GM12878 (cell line): Measurements from ENCODE around the gene CD300A. TPM values are rescaled to one million over a fixed set of nuclear protein-coding genes. Genes with fewer than 3 reads are reported as not detected.

Experiments used
- ATAC-seq: fragments of 200-7000 bp; cut with Tn5 transposase; 3 replicates; pipeline ENCODE4 v1.9.1; 2020; ENCODE audit warnings: mild to moderate bottlenecking, moderate library complexity
- BruUV-seq: library from RNA; stranded (reverse); fragments of 400-500 nt; replicated peaks from 2 replicates; lab custom pipeline; 2021; lab: Mats Ljungman, UMichigan
- CTCF ChIA-PET: fragments of 300-600 bp; sonication (Branson Sonifier 250); formaldehyde crosslinking; extraction: SDS; loops from one replicate; lab custom pipeline; 2021; ENCODE audit warnings: inconsistent platforms; lab: Yijun Ruan, JAX
- POLR2A ChIA-PET: fragments of 350-600 bp; formaldehyde crosslinking; extraction: SDS; loops from one replicate; lab custom pipeline; 2021; ENCODE audit warnings: inconsistent platforms; lab: Charles Lee
- RAD21 ChIA-PET: fragments of 300-600 bp; sonication (Branson Sonifier 250); formaldehyde crosslinking; loops from one replicate; lab custom pipeline; 2023; ENCODE audit warnings: antibody characterized with exemption; ENCODE audit not compliant: unreplicated experiment; lab: Charles Lee
- SMC1A ChIA-PET: fragments of 300-600 bp; sonication (Branson Sonifier 250); formaldehyde crosslinking; loops from one replicate; lab custom pipeline; 2023; ENCODE audit not compliant: unreplicated experiment, uncharacterized antibody; lab: Charles Lee
- DNase-seq: peaks from one replicate; pipeline ENCODE4 v3.0.0-alpha.2; 2011; ENCODE audit warnings: low read depth, low spot score
- FAIRE-seq: peaks from 3 replicates; lab custom pipeline; 2011; peaks lifted over from hg19 to GRCh38; lab: Jason Lieb, UNC
- H2AFZ ChIP-seq: 2 replicates; pipeline ENCODE4 v1.6.0; 2011; ENCODE audit warnings: low read depth, low read length, control low read depth; ENCODE audit not compliant: control insufficient read depth
- H3K27ac ChIP-seq: 2 replicates; pipeline ENCODE4 v1.5.1; 2011; ENCODE audit warnings: control low read depth; ENCODE audit not compliant: control insufficient read depth, insufficient read depth
- H3K27me3 ChIP-seq, 2 experiments: replicated peaks in 1 of 2; 2 replicates each; pipeline versions ENCODE4 v1.6.0 to v1.6.1; 2011; ENCODE audit warnings: low read length in 1 of 2; ENCODE audit not compliant: control insufficient read depth in 2 of 2, insufficient read depth in 2 of 2
- H3K36me3 ChIP-seq, 2 experiments: 2 replicates each; pipeline ENCODE4 v1.5.1; 2011; ENCODE audit warnings: low read length in 1 of 2; ENCODE audit not compliant: control insufficient read depth in 2 of 2, insufficient read depth in 2 of 2
- H3K4me1 ChIP-seq: 2 replicates; pipeline ENCODE4 v1.6.1; 2011; ENCODE audit warnings: mild to moderate bottlenecking, low read length, moderate library complexity, mixed read lengths; ENCODE audit not compliant: control insufficient read depth, insufficient read depth
- H3K4me2 ChIP-seq: 2 replicates; pipeline ENCODE4 v1.6.0; 2011; ENCODE audit warnings: control low read depth; ENCODE audit not compliant: control insufficient read depth, insufficient read depth
- H3K4me3 ChIP-seq: fragments of 200-600 bp; sonication (generic); 2 replicates; pipeline ENCODE4 v1.5.1; 2016
- H3K79me2 ChIP-seq: 2 replicates; pipeline ENCODE4 v1.6.0; 2011; ENCODE audit warnings: low read length; ENCODE audit not compliant: control insufficient read depth, insufficient read depth
- H3K9ac ChIP-seq: 2 replicates; pipeline ENCODE4 v1.8.0; 2011; ENCODE audit warnings: low read length, control low read depth, mixed read lengths; ENCODE audit not compliant: control insufficient read depth, insufficient read depth
- H3K9me3 ChIP-seq: replicated peaks from 3 replicates; pipeline ENCODE4 v1.5.1; 2011; ENCODE audit warnings: mild to moderate bottlenecking, low read length; ENCODE audit not compliant: control insufficient read depth, insufficient read depth
- H4K20me1 ChIP-seq: 2 replicates; pipeline ENCODE4 v1.6.0; 2011; ENCODE audit not compliant: control insufficient read depth, insufficient read depth
- EED ChIP-seq: sonication (generic); IDR thresholded peaks from 2 replicates; pipeline ENCODE4 v1.6.1; 2016; ENCODE audit warnings: antibody characterized with exemption, low read depth
- HDAC2 ChIP-seq: fragments of 200-600 bp; sonication (generic); IDR thresholded peaks from 2 replicates; pipeline ENCODE4 v1.6.1; 2017
- LARP7 ChIP-seq: fragments of 450-650 bp; IDR thresholded peaks from 2 replicates; pipeline ENCODE4 v1.6.1; 2017; ENCODE audit warnings: mild to moderate bottlenecking
- POLR2AphosphoS5 ChIP-seq: IDR thresholded peaks from 2 replicates; pipeline ENCODE4 v1.6.1; 2011; ENCODE audit warnings: mild to moderate bottlenecking, low read length, inconsistent platforms
- RB1 ChIP-seq: fragments of 450-650 bp; formaldehyde crosslinking; IDR thresholded peaks from 2 replicates; pipeline ENCODE4 v1.6.1; 2017; ENCODE audit warnings: mild to moderate bottlenecking, borderline replicate concordance
- STAT3 ChIP-seq: IDR thresholded peaks from 2 replicates; pipeline ENCODE4 v1.6.1; 2011; ENCODE audit warnings: low read depth, low read length, improper control_type of control experiment
- USF2 ChIP-seq: IDR thresholded peaks from 2 replicates; pipeline ENCODE4 v1.6.1; 2011; ENCODE audit warnings: low read depth, low read length, improper control_type of control experiment, borderline replicate concordance
- YY1 ChIP-seq: IDR thresholded peaks from 2 replicates; pipeline ENCODE4 v1.6.1; 2011; ENCODE audit warnings: low read depth, mild to moderate bottlenecking, low read length
- ZNF207 ChIP-seq: fragments of 450-650 bp; IDR thresholded peaks from 2 replicates; pipeline ENCODE4 v1.6.1; 2014; ENCODE audit warnings: antibody characterized with exemption, mild to moderate bottlenecking, borderline replicate concordance
- WGBS: methylation state at CpG from one replicate; pipeline ENCODE4 v1.1.6; 2016; ENCODE audit warnings: low lambda C conversion rate; ENCODE audit not compliant: insufficient replicate concordance, insufficient coverage; ENCODE audit errors: missing lambda C conversion rate; 5-methylcytosine and 5-hydroxymethylcytosine counted together
- in situ Hi-C: fragments of 300-500 bp; cut with MboI; formaldehyde crosslinking; loops from 9 replicates; pipeline ENCODE4 v1.14.3; 2018; ENCODE audit warnings: mixed read lengths
- intact Hi-C: fragments of 100-400 bp; cut with micrococcal nuclease; formaldehyde crosslinking; loops from one replicate; pipeline ENCODE4 v1.14.2; 2022; ENCODE audit not compliant: unreplicated experiment
- polyA plus RNA-seq, 11 experiments: library from polyadenylated mRNA; depleted of rRNA in 4 of 11; unstranded in 6 of 11; stranded (reverse) in 5 of 11; fragments of >200 nt; fragmentation: Nextera tagmentation in 4 of 11; fragmentation: Illumina TruSeq in 1 of 11; extraction: Ambion mirVana in 4 of 11; extraction: Trizol in 1 of 11; gene quantifications; 1 replicate in 1 of 11; 2 replicates in 10 of 11; pipeline versions ENCODE4 v1.2.1 to v1.2.3, GENCODE V29; 2011 to 2016; ENCODE audit warnings: inconsistent platforms in 2 of 11, missing spikeins in 2 of 11, low read depth in 1 of 11
- total RNA-seq, 4 experiments: library from RNA; depleted of rRNA in 3 of 4; stranded (reverse); fragments of >200 nt in 3 of 4; fragmentation: Illumina TruSeq in 1 of 4; extraction: Trizol in 1 of 4; gene quantifications; 2 replicates each; pipeline versions ENCODE4 v1.2.1 to v1.2.3, GENCODE V29; 2013 to 2021
- TF ChIP-seq, protein P1 (sequence below): fragments of 450-650 bp; formaldehyde crosslinking; IDR thresholded peaks from 2 replicates; pipeline ENCODE4 v1.5.0; 2022; ENCODE audit warnings: mild to moderate bottlenecking, missing genetic modification characterization
- TF ChIP-seq, protein P2 (sequence below): IDR thresholded peaks from 2 replicates; pipeline ENCODE4 v1.6.1; 2012; ENCODE audit warnings: mild to moderate bottlenecking, low read depth, low read length
- TF ChIP-seq, protein P3 (sequence below): fragments of 450-650 bp; IDR thresholded peaks from 2 replicates; pipeline ENCODE4 v1.6.1; 2017; ENCODE audit warnings: mild to moderate bottlenecking

The CD300A gene
- total and polyA plus RNA-seq, 10 of the 15 experiments (the other 5 are each of a cell fraction or from before 2014, with no cell fraction given), result 10.6 to 128 (median 36.1) TPM

- H3K9me3 ChIP-seq, result no peaks in the 10 kb centered on the region; the same call in 2 of the 3 replicates
- peaks cover 9% of the 10 kb centered on the region for H3K4me1 ChIP-seq
- H2AFZ ChIP-seq, result no peak overlapping the region
- H3K36me3 ChIP-seq, result no peaks in the 10 kb centered on the region
- H3K4me3 ChIP-seq, result no peak overlapping the region
- RAD21 ChIA-PET, result interaction anchor here (1.1 to 4.7 kb wide), 3 partner anchors 13 to 146 kb away, joined by 3 to 22 read pairs (median 11); no protein-coding TSS in a partner anchor
- SMC1A ChIA-PET, result interaction anchor here (1.2 kb wide), 1 partner anchor 30 kb away, joined by 4 read pairs; no protein-coding TSS in a partner anchor
- POLR2A ChIA-PET, result interaction anchor here (0.6 kb wide), 1 partner anchor 57 kb away, joined by 3 read pairs; no protein-coding TSS in a partner anchor
- H3K9ac ChIP-seq, result no peak overlapping the region
- 57% methylated on average over 14 of the region's 14 CpGs for WGBS
- ATAC-seq, result no peak
- no peak overlapping the region for H3K4me2 ChIP-seq
- no peaks in the 10 kb centered on the region for H4K20me1 ChIP-seq
- no peaks in the 10 kb centered on the region for H3K79me2 ChIP-seq
- FAIRE-seq, result no peak
- intact Hi-C loops, result no loop called here
- H3K27me3 ChIP-seq, result no peaks in the 10 kb centered on the region; a peak in 1 of 4 replicates
- in situ Hi-C loops, result no loop called here
- H3K27ac ChIP-seq, result no peak overlapping the region
- no TSS peak for BruUV-seq
- no peak for DNase-seq
- CTCF ChIA-PET, result interaction anchor here (0.7 to 2.6 kb wide), 4 partner anchors 26 to 158 kb away, joined by 3 to 10 read pairs (median 4); no protein-coding TSS in a partner anchor
- TF ChIP-seq, protein P1, sequence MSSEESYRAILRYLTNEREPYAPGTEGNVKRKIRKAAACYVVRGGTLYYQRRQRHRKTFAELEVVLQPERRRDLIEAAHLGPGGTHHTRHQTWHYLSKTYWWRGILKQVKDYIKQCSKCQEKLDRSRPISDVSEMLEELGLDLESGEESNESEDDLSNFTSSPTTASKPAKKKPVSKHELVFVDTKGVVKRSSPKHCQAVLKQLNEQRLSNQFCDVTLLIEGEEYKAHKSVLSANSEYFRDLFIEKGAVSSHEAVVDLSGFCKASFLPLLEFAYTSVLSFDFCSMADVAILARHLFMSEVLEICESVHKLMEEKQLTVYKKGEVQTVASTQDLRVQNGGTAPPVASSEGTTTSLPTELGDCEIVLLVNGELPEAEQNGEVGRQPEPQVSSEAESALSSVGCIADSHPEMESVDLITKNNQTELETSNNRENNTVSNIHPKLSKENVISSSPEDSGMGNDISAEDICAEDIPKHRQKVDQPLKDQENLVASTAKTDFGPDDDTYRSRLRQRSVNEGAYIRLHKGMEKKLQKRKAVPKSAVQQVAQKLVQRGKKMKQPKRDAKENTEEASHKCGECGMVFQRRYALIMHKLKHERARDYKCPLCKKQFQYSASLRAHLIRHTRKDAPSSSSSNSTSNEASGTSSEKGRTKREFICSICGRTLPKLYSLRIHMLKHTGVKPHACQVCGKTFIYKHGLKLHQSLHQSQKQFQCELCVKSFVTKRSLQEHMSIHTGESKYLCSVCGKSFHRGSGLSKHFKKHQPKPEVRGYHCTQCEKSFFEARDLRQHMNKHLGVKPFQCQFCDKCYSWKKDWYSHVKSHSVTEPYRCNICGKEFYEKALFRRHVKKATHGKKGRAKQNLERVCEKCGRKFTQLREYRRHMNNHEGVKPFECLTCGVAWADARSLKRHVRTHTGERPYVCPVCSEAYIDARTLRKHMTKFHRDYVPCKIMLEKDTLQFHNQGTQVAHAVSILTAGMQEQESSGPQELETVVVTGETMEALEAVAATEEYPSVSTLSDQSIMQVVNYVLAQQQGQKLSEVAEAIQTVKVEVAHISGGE (CRISPR knock-in tag), result no peak
- TF ChIP-seq USF2 (no peak), LARP7 (no peak), POLR2AphosphoS5 (no peak), RB1 (no peak), HDAC2 (no peak), EED (no peak), STAT3 (no peak), YY1 (no peak), ZNF207 (no peak)
- TF ChIP-seq, protein P2, sequence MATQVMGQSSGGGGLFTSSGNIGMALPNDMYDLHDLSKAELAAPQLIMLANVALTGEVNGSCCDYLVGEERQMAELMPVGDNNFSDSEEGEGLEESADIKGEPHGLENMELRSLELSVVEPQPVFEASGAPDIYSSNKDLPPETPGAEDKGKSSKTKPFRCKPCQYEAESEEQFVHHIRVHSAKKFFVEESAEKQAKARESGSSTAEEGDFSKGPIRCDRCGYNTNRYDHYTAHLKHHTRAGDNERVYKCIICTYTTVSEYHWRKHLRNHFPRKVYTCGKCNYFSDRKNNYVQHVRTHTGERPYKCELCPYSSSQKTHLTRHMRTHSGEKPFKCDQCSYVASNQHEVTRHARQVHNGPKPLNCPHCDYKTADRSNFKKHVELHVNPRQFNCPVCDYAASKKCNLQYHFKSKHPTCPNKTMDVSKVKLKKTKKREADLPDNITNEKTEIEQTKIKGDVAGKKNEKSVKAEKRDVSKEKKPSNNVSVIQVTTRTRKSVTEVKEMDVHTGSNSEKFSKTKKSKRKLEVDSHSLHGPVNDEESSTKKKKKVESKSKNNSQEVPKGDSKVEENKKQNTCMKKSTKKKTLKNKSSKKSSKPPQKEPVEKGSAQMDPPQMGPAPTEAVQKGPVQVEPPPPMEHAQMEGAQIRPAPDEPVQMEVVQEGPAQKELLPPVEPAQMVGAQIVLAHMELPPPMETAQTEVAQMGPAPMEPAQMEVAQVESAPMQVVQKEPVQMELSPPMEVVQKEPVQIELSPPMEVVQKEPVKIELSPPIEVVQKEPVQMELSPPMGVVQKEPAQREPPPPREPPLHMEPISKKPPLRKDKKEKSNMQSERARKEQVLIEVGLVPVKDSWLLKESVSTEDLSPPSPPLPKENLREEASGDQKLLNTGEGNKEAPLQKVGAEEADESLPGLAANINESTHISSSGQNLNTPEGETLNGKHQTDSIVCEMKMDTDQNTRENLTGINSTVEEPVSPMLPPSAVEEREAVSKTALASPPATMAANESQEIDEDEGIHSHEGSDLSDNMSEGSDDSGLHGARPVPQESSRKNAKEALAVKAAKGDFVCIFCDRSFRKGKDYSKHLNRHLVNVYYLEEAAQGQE, result no peak
- TF ChIP-seq, protein P3, sequence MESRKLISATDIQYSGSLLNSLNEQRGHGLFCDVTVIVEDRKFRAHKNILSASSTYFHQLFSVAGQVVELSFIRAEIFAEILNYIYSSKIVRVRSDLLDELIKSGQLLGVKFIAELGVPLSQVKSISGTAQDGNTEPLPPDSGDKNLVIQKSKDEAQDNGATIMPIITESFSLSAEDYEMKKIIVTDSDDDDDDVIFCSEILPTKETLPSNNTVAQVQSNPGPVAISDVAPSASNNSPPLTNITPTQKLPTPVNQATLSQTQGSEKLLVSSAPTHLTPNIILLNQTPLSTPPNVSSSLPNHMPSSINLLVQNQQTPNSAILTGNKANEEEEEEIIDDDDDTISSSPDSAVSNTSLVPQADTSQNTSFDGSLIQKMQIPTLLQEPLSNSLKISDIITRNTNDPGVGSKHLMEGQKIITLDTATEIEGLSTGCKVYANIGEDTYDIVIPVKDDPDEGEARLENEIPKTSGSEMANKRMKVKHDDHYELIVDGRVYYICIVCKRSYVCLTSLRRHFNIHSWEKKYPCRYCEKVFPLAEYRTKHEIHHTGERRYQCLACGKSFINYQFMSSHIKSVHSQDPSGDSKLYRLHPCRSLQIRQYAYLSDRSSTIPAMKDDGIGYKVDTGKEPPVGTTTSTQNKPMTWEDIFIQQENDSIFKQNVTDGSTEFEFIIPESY, result no peak
Observed at GRCh38 chr17:74525781-74526288, 59.4 kb downstream of the CD300A start.
